ENCODE data around the gene SEC14L5. TPM values are rescaled to one million over a fixed set of nuclear protein-coding genes. Genes with fewer than 3 reads are reported as not detected.

The SEC14L5 gene
- polyA plus RNA-seq, 1 donor from 2014 or later: 0.43 TPM

- no peaks in the 10 kb centered on the region for H3K36me3 ChIP-seq (ENCODE audit: insufficient read depth, low read length)
- H3K79me2 ChIP-seq (replicated peaks; ENCODE audit: insufficient read depth, low read length): no peaks in the 10 kb centered on the region
- no peaks in the 10 kb centered on the region for H4K20me1 ChIP-seq (ENCODE audit: insufficient read depth)
- peak overlapping the region; percentile 51 for H3K4me2 ChIP-seq (ENCODE audit: low read length)
- no peak overlapping the region for H3K27ac ChIP-seq (ENCODE audit: low read length)
- TF ChIP-seq CTCF (IDR thresholded peaks at IDR 0.05; ENCODE audit: poor library complexity, severe bottlenecking) (no peak), RAD21 (conservative IDR thresholded peaks at IDR 0.05) (peak; percentile 8)
- H3K27me3 ChIP-seq (ENCODE audit: insufficient read depth, low read depth, low read length): peaks cover 17% of the 10 kb centered on the region
- no peaks in the 10 kb centered on the region for H3K9me3 ChIP-seq (ENCODE audit: low read length)
- H3K9ac ChIP-seq (ENCODE audit: low read length): peak overlapping the region; percentile 42
- H3K4me3 ChIP-seq (ENCODE audit: low read length): peak overlapping the region; percentile 70
- no peaks in the 10 kb centered on the region for H3K9me2 ChIP-seq (ENCODE audit: insufficient read depth, low read length)
- peak overlapping the region; percentile 32 for H2AFZ ChIP-seq (ENCODE audit: low read depth, low read length)
- no peaks in the 10 kb centered on the region for H3F3A ChIP-seq (ENCODE audit: insufficient read depth, low read length, poor library complexity, severe bottlenecking)
These were observed 644 bp downstream of the SEC14L5 start for GRCh38 chr16:4958510-4959438.

- peaks cover 17% of the 10 kb centered on the region for H3K27me3 ChIP-seq (ENCODE audit: insufficient read depth, low read depth, low read length)
- no peaks in the 10 kb centered on the region for H3K36me3 ChIP-seq (ENCODE audit: insufficient read depth, low read length)
- H3K27ac ChIP-seq (ENCODE audit: low read length): no peak overlapping the region
- H2AFZ ChIP-seq (ENCODE audit: low read depth, low read length): no peak overlapping the region
- H3K4me3 ChIP-seq (ENCODE audit: low read length): no peak overlapping the region
- no peak for TF ChIP-seq TAF1 (IDR thresholded peaks at IDR 0.05; ENCODE audit: low read depth)
- no peak for TF ChIP-seq RAD21 (conservative IDR thresholded peaks at IDR 0.05)
- no peak for TF ChIP-seq REST (IDR thresholded peaks at IDR 0.05; ENCODE audit: borderline replicate concordance)
- no peak for TF ChIP-seq EP300 (conservative IDR thresholded peaks at IDR 0.05; ENCODE audit: poor library complexity, severe bottlenecking)
- TF ChIP-seq EZH2 (IDR thresholded peaks at IDR 0.05; ENCODE audit: borderline replicate concordance, insufficient read depth, low read length, poor library complexity, severe bottlenecking): no peak
- no peak for TF ChIP-seq MXI1 (conservative IDR thresholded peaks at IDR 0.05; ENCODE audit: poor library complexity, severe bottlenecking)
- TF ChIP-seq SMC3 (conservative IDR thresholded peaks at IDR 0.05; ENCODE audit: poor library complexity): no peak
- H3K9ac ChIP-seq (ENCODE audit: low read length): no peak overlapping the region
- H3K79me2 ChIP-seq (replicated peaks; ENCODE audit: insufficient read depth, low read length): no peaks in the 10 kb centered on the region
- no peak overlapping the region for H3K4me2 ChIP-seq (ENCODE audit: low read length)
- H3K9me3 ChIP-seq (ENCODE audit: low read length): no peaks in the 10 kb centered on the region
- H4K20me1 ChIP-seq (ENCODE audit: insufficient read depth): no peaks in the 10 kb centered on the region
- no peaks in the 10 kb centered on the region for H3F3A ChIP-seq (ENCODE audit: insufficient read depth, low read length, poor library complexity, severe bottlenecking)
- H3K9me2 ChIP-seq (ENCODE audit: insufficient read depth, low read length): no peaks in the 10 kb centered on the region
These were observed 2.4 kb downstream of the SEC14L5 start for GRCh38 chr16:4960579-4960978.

Data from neural cell (in vitro differentiated cells).